ENCODE data around the gene COPS9. TPM values are rescaled to one million over a fixed set of nuclear protein-coding genes. Genes with fewer than 3 reads are reported as not detected.

COPS9 gene
- total RNA-seq, 1 experiment from 2014 or later, result 202 TPM

GRCh38 chr2:240137596-240138253 lies 1.6 kb upstream of the COPS9 start:
- ChIA-PET CTCF (no interaction called here), POLR2A (ENCODE audit: unreplicated experiment) (no interaction called here)
- Histone ChIP-seq H3K27ac (no peak overlapping the region), H3K27me3 (ENCODE audit: insufficient read depth, low read depth) (peaks cover 45% of the 10 kb centered on the region), H3K4me1 (replicated peaks; ENCODE audit: insufficient read depth) (peaks cover 17% of the 10 kb centered on the region), H3K4me3 (no peak overlapping the region), H3K9me2 (ENCODE audit: insufficient read depth) (no peaks in the 10 kb centered on the region), H3K79me2 (ENCODE audit: low read depth) (peaks cover 25% of the 10 kb centered on the region), H3K9me3 (ENCODE audit: insufficient read depth, low read depth) (no peaks in the 10 kb centered on the region), H4K20me1 (ENCODE audit: insufficient read depth) (no peaks in the 10 kb centered on the region), H3K4me2 (no peak overlapping the region), H3K36me3 (ENCODE audit: low read depth) (peaks cover 8% of the 10 kb centered on the region; the same call in 1 of the 2 replicates), H3F3A (ENCODE audit: insufficient read depth, low read depth) (no peaks in the 10 kb centered on the region), H2AFZ (no peak overlapping the region)
- TF ChIP-seq EZH2 (IDR thresholded peaks at IDR 0.05; ENCODE audit: low read depth) (no peak), CTCF (conservative IDR thresholded peaks at IDR 0.05) (no peak)
- intact Hi-C loops (cut with micrococcal nuclease; ENCODE audit: unreplicated experiment), result no loop called here
- no TSS peak for BruUV-seq (replicated peaks)
- no peak for DNase-seq

- ChIA-PET CTCF (no interaction called here), POLR2A (ENCODE audit: unreplicated experiment) (no interaction called here)
- intact Hi-C loops (cut with micrococcal nuclease; ENCODE audit: unreplicated experiment), result no loop called here
- peaks cover 36% of the 10 kb centered on the region for H3K27me3 ChIP-seq (ENCODE audit: insufficient read depth, low read depth)
- no peaks in the 10 kb centered on the region for H3F3A ChIP-seq (ENCODE audit: insufficient read depth, low read depth)
- H3K9me2 ChIP-seq (ENCODE audit: insufficient read depth), result no peaks in the 10 kb centered on the region
- H2AFZ ChIP-seq, result peak overlapping the region; percentile 96
- peaks cover 17% of the 10 kb centered on the region for H3K4me1 ChIP-seq (replicated peaks; ENCODE audit: insufficient read depth)
- no peak overlapping the region for H3K27ac ChIP-seq
- BruUV-seq (replicated peaks), result no TSS peak
- peaks cover 16% of the 10 kb centered on the region; the same call in 1 of the 2 replicates for H3K36me3 ChIP-seq (ENCODE audit: low read depth)
- H4K20me1 ChIP-seq (ENCODE audit: insufficient read depth), result no peaks in the 10 kb centered on the region
- no peak for DNase-seq
- H3K4me2 ChIP-seq, result peak overlapping the region; percentile 100
- peak overlapping the region; percentile 92 for H3K4me3 ChIP-seq
- TF ChIP-seq EZH2 (IDR thresholded peaks at IDR 0.05; ENCODE audit: low read depth), result no peak
- TF ChIP-seq CTCF (conservative IDR thresholded peaks at IDR 0.05), result no peak
- peaks cover 25% of the 10 kb centered on the region for H3K79me2 ChIP-seq (ENCODE audit: low read depth)
- H3K9me3 ChIP-seq (ENCODE audit: insufficient read depth, low read depth), result no peaks in the 10 kb centered on the region
These were observed 677 bp upstream of the COPS9 start for GRCh38 chr2:240136671-240137292.

GRCh38 chr2:240135706-240136012 lies 446 bp downstream of the COPS9 start:
- H3K4me2 ChIP-seq, result peak overlapping the region; percentile 100
- H3K79me2 ChIP-seq (ENCODE audit: low read depth), result peaks cover 25% of the 10 kb centered on the region
- BruUV-seq (replicated peaks), result no TSS peak
- no peak for DNase-seq
- H3K9me3 ChIP-seq (ENCODE audit: insufficient read depth, low read depth), result no peaks in the 10 kb centered on the region
- intact Hi-C loops (cut with micrococcal nuclease; ENCODE audit: unreplicated experiment), result no loop called here
- H3K27ac ChIP-seq, result no peak overlapping the region
- peaks cover 25% of the 10 kb centered on the region for H3K27me3 ChIP-seq (ENCODE audit: insufficient read depth, low read depth)
- H3K4me1 ChIP-seq (replicated peaks; ENCODE audit: insufficient read depth), result peaks cover 17% of the 10 kb centered on the region
- H3K36me3 ChIP-seq (ENCODE audit: low read depth), result peaks cover 26% of the 10 kb centered on the region; the same call in 1 of the 2 replicates
- TF ChIP-seq EZH2 (IDR thresholded peaks at IDR 0.05; ENCODE audit: low read depth), result no peak
- TF ChIP-seq CTCF (conservative IDR thresholded peaks at IDR 0.05), result no peak
- no peaks in the 10 kb centered on the region for H3F3A ChIP-seq (ENCODE audit: insufficient read depth, low read depth)
- no peaks in the 10 kb centered on the region; the same call in 1 of the 2 replicates for H4K20me1 ChIP-seq (ENCODE audit: insufficient read depth)
- CTCF ChIA-PET, result no interaction called here
- H3K4me3 ChIP-seq, result peak overlapping the region; percentile 92
- no peaks in the 10 kb centered on the region for H3K9me2 ChIP-seq (ENCODE audit: insufficient read depth)
- POLR2A ChIA-PET (ENCODE audit: unreplicated experiment), result no interaction called here
- H2AFZ ChIP-seq, result peak overlapping the region; percentile 96
